NCI-H2029 treated with DMSO at 0.1 percent for 48 hours (cell line): ENCODE results near the gene FARS2.

Experiments
- DNase-seq: peaks from one replicate; lab custom pipeline; 2025; lab: John Stamatoyannopoulos, UW

The FARS2 gene

GRCh38 chr6:5260661-5261544 is at the start of gene FARS2, which contains the start of gene LYRM4:
Gene FARS2, plus strand, starts transcription at chr6:5261513.
Gene LYRM4, minus strand, starts transcription at chr6:5260950. Its CDS starts 217 bp downstream, at chr6:5260733.
- DNase-seq: peak; percentile 92

DNA sequence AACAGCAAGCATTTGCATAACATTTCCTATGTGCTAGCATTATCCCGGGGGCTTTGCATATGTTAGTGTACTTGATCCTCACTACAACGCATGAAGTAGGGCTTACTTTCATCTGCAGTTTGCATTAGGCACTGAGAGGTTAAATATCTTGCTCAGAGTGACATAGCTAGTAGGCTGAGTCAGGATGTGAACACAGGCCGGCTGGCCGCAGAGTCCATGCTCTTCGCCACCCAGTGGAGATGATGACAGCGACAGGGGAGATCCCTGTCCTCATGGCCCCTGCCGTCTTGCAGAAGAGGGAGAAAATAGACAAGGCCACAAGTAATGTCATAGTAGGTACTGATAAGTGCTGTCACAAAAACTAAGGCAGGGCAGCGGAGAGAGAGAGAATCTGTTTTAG is 47.5 kb upstream of the FARS2 start:
- no peak for DNase-seq

DNA sequence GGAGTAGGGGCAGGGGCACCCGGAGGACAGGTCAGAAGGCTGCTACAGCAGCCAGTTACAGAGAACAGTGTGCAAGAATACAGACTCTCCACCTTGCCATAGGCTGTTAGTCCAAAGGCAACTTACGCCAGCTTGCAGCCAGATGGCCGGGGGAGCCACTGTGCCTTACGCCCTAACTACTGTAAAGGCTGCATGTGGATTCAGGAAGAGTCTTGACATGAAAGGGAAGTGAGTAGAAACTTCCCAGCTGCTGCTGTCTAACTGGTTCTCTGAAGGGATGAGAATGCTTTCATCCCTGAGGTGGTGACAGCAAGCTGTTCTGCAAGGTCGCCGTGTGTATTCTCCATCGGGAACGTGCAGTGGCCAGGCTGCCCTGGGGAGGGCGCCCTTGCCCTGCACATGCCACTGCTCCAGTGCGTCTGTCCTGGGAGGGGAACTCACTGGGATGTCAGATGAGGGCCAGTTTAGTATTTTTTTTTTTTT is 46.7 kb upstream of the FARS2 start:
- no peak for DNase-seq

DNA sequence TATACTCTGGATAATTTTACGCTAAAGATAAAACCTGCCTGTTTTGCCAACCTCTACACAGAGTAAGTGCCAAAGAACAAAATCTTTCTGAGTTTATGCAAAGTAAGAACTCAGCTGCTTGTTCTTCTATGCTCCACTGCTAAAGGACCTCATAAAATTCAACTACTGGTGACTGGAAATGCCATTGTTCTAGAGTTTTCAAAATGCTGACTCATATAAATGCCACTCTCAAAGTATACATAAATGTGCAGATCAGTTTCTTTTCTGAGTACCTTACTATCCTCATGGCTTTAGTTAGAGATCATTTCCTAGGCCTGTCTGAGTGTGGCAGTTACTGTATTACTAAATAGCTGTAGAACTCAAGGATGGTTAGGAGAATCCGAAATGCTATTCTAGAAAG is 46.2 kb upstream of the FARS2 start:
- DNase-seq: no peak

- DNase-seq: no peak
These were observed 45.5 kb upstream of the FARS2 start for GRCh38 chr6:5215799-5216198.

- DNase-seq: no peak
These were observed 44.0 kb upstream of the FARS2 start for GRCh38 chr6:5217356-5217755.

DNA sequence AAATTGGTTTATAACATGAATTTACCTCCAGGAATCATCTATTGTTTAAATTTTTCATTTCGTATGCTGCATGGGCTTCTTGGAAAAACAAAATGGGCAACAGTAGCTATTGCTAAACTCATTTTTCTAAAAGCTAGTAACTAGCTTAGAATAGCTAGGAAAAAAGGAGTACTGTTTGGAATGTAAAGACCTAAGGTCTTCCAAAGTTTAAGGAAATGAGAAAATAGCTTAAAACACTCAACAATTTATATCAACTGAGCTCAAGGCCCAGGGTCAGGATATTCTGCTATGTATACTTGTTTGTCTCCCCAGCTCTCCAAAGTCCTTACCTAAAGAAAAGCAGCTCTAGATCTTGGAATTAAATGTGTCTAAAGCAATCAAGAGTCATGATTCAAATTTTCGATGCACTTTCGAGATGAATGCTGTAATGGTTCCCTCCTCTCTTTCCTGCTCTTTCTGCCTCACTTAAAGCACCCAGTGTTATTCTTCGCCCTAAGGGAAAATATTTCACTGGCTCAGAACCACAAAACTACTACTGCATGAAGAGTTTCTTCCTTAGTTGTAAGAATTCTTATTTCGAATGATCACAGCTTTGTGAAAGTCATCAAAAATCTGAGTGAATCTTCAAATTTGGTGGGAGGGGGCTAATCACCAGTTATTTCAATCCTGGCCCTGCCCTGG is 42.2 kb upstream of the FARS2 start:
- DNase-seq: no peak

DNA sequence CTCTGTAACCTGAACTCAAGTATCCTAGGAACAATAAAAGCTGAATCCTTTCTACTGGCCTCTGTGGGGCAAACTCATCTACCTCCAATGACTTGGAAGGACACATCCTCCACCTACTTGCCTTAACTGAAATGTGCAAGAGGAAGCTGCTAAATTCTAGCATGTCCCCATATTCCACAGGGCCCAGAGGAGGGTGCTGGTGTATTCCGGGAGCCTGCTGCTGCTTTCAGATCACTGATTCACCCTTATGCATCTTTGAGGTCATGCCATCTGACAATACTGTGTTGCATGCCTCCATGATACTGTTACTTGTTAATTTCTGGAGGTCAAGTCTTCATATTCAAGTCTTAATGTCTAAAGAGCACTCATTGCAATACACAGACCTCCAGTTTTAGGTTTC is 40.9 kb upstream of the FARS2 start:
- DNase-seq: no peak

- no peak for DNase-seq
These were observed 38.0 kb upstream of the FARS2 start for GRCh38 chr6:5223309-5223708.

- DNase-seq: no peak
These were observed 32.0 kb upstream of the FARS2 start for GRCh38 chr6:5229356-5229755.

DNA sequence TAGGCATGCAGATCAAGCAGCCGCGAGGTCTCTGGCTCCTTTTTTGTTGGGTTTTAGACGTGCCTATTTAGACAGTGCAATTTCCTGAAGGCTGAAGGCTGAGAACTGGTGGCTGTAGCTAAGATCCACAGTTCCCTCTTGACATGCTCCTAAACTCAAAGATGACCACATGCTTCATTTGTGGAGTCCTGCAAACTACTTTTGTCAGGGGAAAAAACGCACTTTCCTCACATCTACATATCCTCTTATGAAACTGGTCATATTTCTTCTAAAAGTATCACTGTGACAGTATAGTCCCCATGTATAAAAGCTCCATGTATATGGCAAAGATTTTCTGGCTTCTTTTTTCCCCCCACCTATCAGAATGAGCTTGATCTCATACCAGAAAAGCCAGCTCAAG is 31.2 kb upstream of the FARS2 start:
- DNase-seq: no peak

DNA sequence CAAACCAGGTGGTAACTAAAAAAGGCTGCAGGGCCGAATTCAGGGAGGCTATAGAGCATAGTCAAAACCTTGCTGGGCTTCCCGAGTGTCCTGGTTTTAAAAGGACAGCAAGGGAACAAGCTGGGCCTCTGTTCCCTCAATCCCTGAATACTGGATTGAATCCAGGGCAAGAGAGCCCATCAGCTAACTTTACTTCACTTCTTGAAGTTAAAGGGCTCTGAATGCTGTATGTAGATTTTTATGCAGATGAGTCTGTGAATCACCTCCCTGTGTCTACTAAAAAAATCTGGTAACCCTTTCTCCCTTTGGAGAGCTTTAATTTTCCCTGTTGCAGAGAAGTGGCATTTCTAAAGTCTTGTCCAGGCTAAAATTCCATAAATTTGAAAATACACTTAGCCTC is 30.0 kb upstream of the FARS2 start:
- DNase-seq: no peak

DNA sequence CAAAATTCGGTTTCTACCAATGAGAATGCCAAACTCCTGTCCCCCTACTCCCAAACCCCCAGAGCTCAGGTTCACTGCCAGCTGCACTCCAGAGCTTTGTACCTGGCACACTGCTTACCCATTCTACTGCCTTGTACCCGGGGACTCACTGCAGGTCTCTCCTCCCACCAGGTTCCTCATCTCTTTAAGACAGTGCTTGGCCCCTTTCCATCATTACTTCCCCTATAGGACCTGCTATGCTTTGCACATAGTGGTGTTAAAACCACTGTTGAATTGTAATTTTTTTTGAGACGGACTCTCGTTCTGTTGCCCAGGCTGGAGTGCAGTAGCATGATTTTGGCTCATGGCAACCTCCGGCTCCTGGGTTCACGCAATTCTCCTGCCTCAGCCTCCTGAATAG is 26.4 kb upstream of the FARS2 start:
- no peak for DNase-seq

DNA sequence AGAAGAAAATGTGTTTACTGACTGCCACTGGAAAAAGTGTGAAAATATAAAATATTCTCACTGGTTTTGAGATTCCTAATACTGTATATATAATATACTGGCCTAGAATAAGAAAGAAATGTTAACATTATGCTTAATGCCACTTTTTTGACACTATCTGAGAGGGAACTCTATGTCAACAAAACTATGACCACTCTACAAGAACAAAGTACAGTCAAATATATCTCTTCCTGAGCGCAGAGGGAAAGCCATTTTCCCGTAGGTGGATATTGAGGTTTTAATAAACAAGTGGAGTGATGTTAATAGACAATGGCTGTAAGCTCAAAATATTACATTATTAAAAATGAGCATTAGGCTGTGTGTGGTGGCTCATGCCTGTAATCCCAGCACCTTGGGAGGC is 25.5 kb upstream of the FARS2 start:
- no peak for DNase-seq

DNA sequence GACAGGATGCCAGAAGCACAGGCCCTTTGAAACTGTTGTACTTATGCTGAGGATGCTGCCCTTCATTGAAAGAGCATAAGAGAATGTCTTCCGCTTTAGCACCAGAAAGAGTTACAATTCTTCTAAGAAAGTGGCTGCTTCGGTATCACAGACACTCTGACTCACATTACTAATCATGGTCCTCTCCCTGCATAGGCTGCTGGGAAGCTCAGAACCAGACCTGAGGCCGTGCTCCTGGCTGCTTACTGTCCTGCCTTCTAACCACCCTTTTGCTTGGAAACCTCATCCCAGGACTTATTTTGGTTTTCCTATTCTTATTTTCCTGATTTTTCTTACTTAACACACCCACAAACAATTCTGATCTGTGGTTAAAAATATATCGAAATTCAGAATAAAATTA is 23.5 kb upstream of the FARS2 start:
- no peak for DNase-seq

DNA sequence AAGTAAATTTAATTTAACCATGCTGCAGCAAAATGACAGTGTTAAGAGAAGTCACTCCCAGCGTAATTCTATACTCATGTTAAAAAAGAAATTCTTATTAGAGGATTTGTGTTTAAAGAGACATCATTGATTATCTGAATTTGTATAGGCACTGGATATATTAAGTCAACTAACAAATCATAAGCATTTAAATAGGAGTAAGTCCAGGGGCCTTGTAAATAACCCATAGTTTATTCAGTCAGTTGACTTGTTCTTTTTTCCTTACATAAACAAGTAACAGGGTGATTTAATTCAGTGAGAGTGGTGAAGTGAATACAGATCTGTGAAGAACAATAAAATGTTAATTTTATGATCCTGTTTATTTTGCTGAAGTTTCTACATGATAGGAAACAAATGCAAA is 23.0 kb upstream of the FARS2 start:
- no peak for DNase-seq

- DNase-seq: no peak
These were observed 20.1 kb upstream of the FARS2 start for GRCh38 chr6:5241252-5241651.

GRCh38 chr6:5243069-5243468 is 18.2 kb upstream of the FARS2 start:
- no peak for DNase-seq

- peak; percentile 14 for DNase-seq
These were observed 14.9 kb upstream of the FARS2 start for GRCh38 chr6:5246141-5247097.

- no peak for DNase-seq
These were observed 14.1 kb upstream of the FARS2 start for GRCh38 chr6:5247201-5247600.

- DNase-seq: no peak
These were observed 12.8 kb upstream of the FARS2 start for GRCh38 chr6:5248302-5249098.
